HCT116 (cell line): ENCODE data around the gene BFSP1. TPM values are rescaled to one million over a fixed set of nuclear protein-coding genes. Genes with fewer than 3 reads are reported as not detected.

Experiments
- ATAC-seq: fragments of 200-7000 bp; cut with Tn5 transposase; 2 replicates; pipeline ENCODE4 v1.9.1; 2020; ENCODE audit warnings: mild to moderate bottlenecking, moderate library complexity
- BruUV-seq: library from RNA; stranded (reverse); fragments of 400-500 nt; replicated peaks from 2 replicates; lab custom pipeline; 2021; lab: Mats Ljungman, UMichigan
- CTCF ChIA-PET: fragments of 300-600 bp; sonication (Branson Sonifier 250); formaldehyde crosslinking; loops from one replicate; lab custom pipeline; 2021; ENCODE audit warnings: antibody characterized with exemption; lab: Charles Lee
- POLR2A ChIA-PET: fragments of 300-600, 350-600 bp; sonication (Branson Sonifier 250); formaldehyde crosslinking; loops from one replicate; lab custom pipeline; 2021; ENCODE audit warnings: antibody characterized with exemption; lab: Charles Lee
- RAD21 ChIA-PET, 2 experiments: fragments of 300-600 bp; sonication (Branson Sonifier 250); formaldehyde crosslinking; loops; one replicate each; lab custom pipeline; 2023; ENCODE audit warnings: low total read pairs in 2 of 2; ENCODE audit not compliant: uncharacterized antibody in 2 of 2, unreplicated experiment in 2 of 2, low non-redundant PET in 1 of 2; lab: Charles Lee
- DNase-seq: peaks from one replicate; pipeline ENCODE4 v3.0.0-alpha.2; 2010; ENCODE audit warnings: low read depth, low spot score
- H2AFZ ChIP-seq: fragments of 200-600 bp; shearing (Covaris generic), sonication (generic); 2 replicates; pipeline ENCODE4 v1.6.1; 2017; ENCODE audit warnings: low read depth, mixed run types, mixed read lengths, antibody characterized with exemption, low read length; ENCODE audit not compliant: poor library complexity, severe bottlenecking
- H3K27ac ChIP-seq: 2 replicates; pipeline ENCODE4 v1.5.1; 2012; ENCODE audit warnings: low read depth, low read length
- H3K27me3 ChIP-seq: fragments of 200-600 bp; sonication (generic); 2 replicates; pipeline ENCODE4 v1.6.1; 2016; ENCODE audit warnings: mixed run types, low read length, mixed read lengths; ENCODE audit not compliant: insufficient read depth
- H3K36me3 ChIP-seq, 2 experiments: fragments of 200-500 bp in 1 of 2; fragments of 200-600 bp in 1 of 2; sonication (Bioruptor generic) in 1 of 2; sonication (generic) in 1 of 2; 2 replicates each; pipeline versions ENCODE4 v1.5.1 to v1.6.1; 2014 to 2016; ENCODE audit warnings: low read length in 2 of 2, inconsistent platforms in 1 of 2, mixed read lengths in 1 of 2, mixed run types in 1 of 2; ENCODE audit not compliant: insufficient read depth in 2 of 2, control insufficient read depth in 1 of 2
- H3K4me1 ChIP-seq, 2 experiments: fragments of 200-600 bp in 1 of 2; sonication (generic) in 1 of 2; 2 replicates each; pipeline versions ENCODE4 v1.5.1 to v1.6.1; 2012 to 2017; ENCODE audit warnings: low read length in 2 of 2, inconsistent platforms in 1 of 2, mild to moderate bottlenecking in 1 of 2, mixed read lengths in 1 of 2, mixed run types in 1 of 2, moderate library complexity in 1 of 2; ENCODE audit not compliant: insufficient read depth in 2 of 2, control insufficient read depth in 1 of 2
- H3K4me2 ChIP-seq: fragments of 200-600 bp; sonication (generic); 2 replicates; pipeline ENCODE4 v1.6.1; 2017; ENCODE audit warnings: mixed run types, low read length, mixed read lengths
- H3K4me3 ChIP-seq, 2 experiments: fragments of 200-600 bp in 1 of 2; sonication (generic) in 1 of 2; replicated peaks in 1 of 2; 2 replicates each; pipeline ENCODE4 v1.5.1; 2011 to 2016; ENCODE audit warnings: low read length in 2 of 2, control low read depth in 1 of 2, low read depth in 1 of 2, mild to moderate bottlenecking in 1 of 2, mixed read lengths in 1 of 2, mixed run types in 1 of 2
- H3K79me2 ChIP-seq: fragments of 200-600 bp; sonication (generic); 2 replicates; pipeline ENCODE4 v1.6.1; 2017; ENCODE audit warnings: mild to moderate bottlenecking, mixed run types, low read length, moderate library complexity, mixed read lengths; ENCODE audit not compliant: insufficient read depth
- H3K9ac ChIP-seq: fragments of 200-600 bp; sonication (generic); 2 replicates; pipeline ENCODE4 v1.6.1; 2016; ENCODE audit warnings: low read length, mixed read lengths
- H3K9me2 ChIP-seq: fragments of 200-600 bp; sonication (generic), shearing (Covaris generic); 2 replicates; pipeline ENCODE4 v1.6.1; 2017; ENCODE audit warnings: mixed run types, mild to moderate bottlenecking, moderate library complexity; ENCODE audit not compliant: insufficient read depth
- H3K9me3 ChIP-seq, 2 experiments: fragments of 200-500 bp in 1 of 2; fragments of 200-600 bp in 1 of 2; sonication (Bioruptor generic) in 1 of 2; sonication (generic) in 1 of 2; 2 replicates each; pipeline ENCODE4 v1.6.1; 2014 to 2017; ENCODE audit warnings: low read length in 2 of 2, mixed read lengths in 2 of 2, inconsistent platforms in 1 of 2, low read depth in 1 of 2, mild to moderate bottlenecking in 1 of 2, mixed run types in 1 of 2, moderate library complexity in 1 of 2; ENCODE audit not compliant: control insufficient read depth in 1 of 2, insufficient read depth in 1 of 2
- H4K20me1 ChIP-seq: fragments of 200-600 bp; sonication (generic), shearing (Covaris generic); 2 replicates; pipeline ENCODE4 v1.6.1; 2017; ENCODE audit warnings: mixed run types, mild to moderate bottlenecking, moderate library complexity; ENCODE audit not compliant: insufficient read depth
- ATF3 ChIP-seq: IDR thresholded peaks from 2 replicates; pipeline ENCODE4 v1.6.1; 2012
- EZH2 ChIP-seq: fragments of 200-600 bp; sonication (generic); IDR thresholded peaks from 2 replicates; pipeline ENCODE4 v1.6.1; 2017; ENCODE audit warnings: antibody characterized with exemption, mixed run types
- JUND ChIP-seq: IDR thresholded peaks from 2 replicates; pipeline ENCODE4 v1.6.1; 2012
- MAX ChIP-seq: IDR thresholded peaks from 2 replicates; pipeline ENCODE4 v1.6.1; 2012
- REST ChIP-seq: IDR thresholded peaks from 2 replicates; pipeline ENCODE4 v1.6.1; 2012; ENCODE audit warnings: low read depth
- SP1 ChIP-seq: IDR thresholded peaks from 2 replicates; pipeline ENCODE4 v1.6.1; 2012; ENCODE audit warnings: low read depth
- SRF ChIP-seq: IDR thresholded peaks from 2 replicates; pipeline ENCODE4 v1.6.1; 2012; ENCODE audit warnings: low read depth
- YY1 ChIP-seq: IDR thresholded peaks from 2 replicates; pipeline ENCODE4 v1.6.1; 2011; ENCODE audit warnings: low read length, low read depth, moderate library complexity, mild to moderate bottlenecking; ENCODE audit not compliant: insufficient replicate concordance; ENCODE audit errors: extremely low read depth
- ZFX ChIP-seq: fragments of 450-650 bp; IDR thresholded peaks from 2 replicates; pipeline ENCODE4 v1.6.1; 2017
- intact Hi-C: fragments of 100-400 bp; cut with micrococcal nuclease; formaldehyde crosslinking; loops from 2 replicates; pipeline ENCODE4 v1.10.0; 2022
- total RNA-seq: library from RNA; stranded (reverse); gene quantifications from one replicate; pipeline ENCODE4 v1.2.1, GENCODE V29; 2021; ENCODE audit not compliant: unreplicated experiment

Gene BFSP1
- total RNA-seq, 1 experiment from 2014 or later: 8.8 TPM

GRCh38 chr20:17530716-17531664 lies at the start of gene BFSP1 (continued):
- TF ChIP-seq REST: no peak
- TF ChIP-seq EZH2: no peak

GRCh38 chr20:17580895-17581294 lies 49.7 kb upstream of the BFSP1 start:
- RAD21 ChIA-PET: no interaction called here
- no peaks in the 10 kb centered on the region for H3K9me3 ChIP-seq
- H3K36me3 ChIP-seq: no peaks in the 10 kb centered on the region
- no peak for DNase-seq
- peaks cover 13 to 50% of the 10 kb centered on the region in 2 experiments; a peak in 3 of 4 replicates for H3K4me1 ChIP-seq
- CTCF ChIA-PET: interaction anchor here (1.0 kb wide), 1 partner anchor 24 kb away, joined by 3 read pairs; no protein-coding TSS in a partner anchor
- H3K4me2 ChIP-seq: peak overlapping the region; percentile 33
- POLR2A ChIA-PET: interaction anchor here (1.0 to 2.7 kb wide), 3 partner anchors 9 to 23 kb away, joined by 4 to 21 read pairs (median 5); partner anchors contain the start of gene DSTN
- BruUV-seq: no TSS peak
- no peak overlapping the region for H3K4me3 ChIP-seq
- H3K9ac ChIP-seq: no peak overlapping the region
- H3K27me3 ChIP-seq: no peaks in the 10 kb centered on the region
- H2AFZ ChIP-seq: no peak overlapping the region
- no peaks in the 10 kb centered on the region for H3K9me2 ChIP-seq
- TF ChIP-seq YY1 (no peak), EZH2 (no peak), SRF (no peak), MAX (no peak), ATF3 (no peak), JUND (no peak), ZFX (no peak), REST (no peak), SP1 (no peak)
- intact Hi-C loops: no loop called here
- peaks cover 19% of the 10 kb centered on the region; the same call in 1 of the 2 replicates for H4K20me1 ChIP-seq
- peaks cover 100% of the 10 kb centered on the region for H3K79me2 ChIP-seq
- no peak; the same call in 1 of the 2 replicates for ATAC-seq
- no peak overlapping the region for H3K27ac ChIP-seq
